ENCODE data around the gene ANTXR2.

DNA sequence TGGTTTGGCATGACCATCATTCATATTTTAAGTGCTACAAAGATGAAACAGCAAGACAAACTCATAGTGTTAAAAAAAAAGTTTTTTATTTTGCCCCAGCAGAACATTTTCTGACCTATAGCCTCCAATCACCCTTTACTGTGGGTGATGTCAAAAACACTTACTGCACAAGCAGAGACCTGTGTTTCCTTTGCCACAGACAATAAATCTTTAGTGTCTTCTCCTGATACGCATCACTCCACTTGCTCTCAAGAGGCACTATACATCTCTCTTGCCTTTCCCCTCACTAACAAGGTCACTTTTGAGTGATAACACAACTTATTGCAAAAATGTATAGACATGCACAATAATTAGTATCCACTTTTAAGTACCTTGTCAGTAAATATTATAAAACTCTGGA lies 125.6 kb downstream of the ANTXR2 start:
- TF ChIP-seq POLR2A (IDR thresholded peaks at IDR 0.05): no peak
- TF ChIP-seq, protein P1, sequence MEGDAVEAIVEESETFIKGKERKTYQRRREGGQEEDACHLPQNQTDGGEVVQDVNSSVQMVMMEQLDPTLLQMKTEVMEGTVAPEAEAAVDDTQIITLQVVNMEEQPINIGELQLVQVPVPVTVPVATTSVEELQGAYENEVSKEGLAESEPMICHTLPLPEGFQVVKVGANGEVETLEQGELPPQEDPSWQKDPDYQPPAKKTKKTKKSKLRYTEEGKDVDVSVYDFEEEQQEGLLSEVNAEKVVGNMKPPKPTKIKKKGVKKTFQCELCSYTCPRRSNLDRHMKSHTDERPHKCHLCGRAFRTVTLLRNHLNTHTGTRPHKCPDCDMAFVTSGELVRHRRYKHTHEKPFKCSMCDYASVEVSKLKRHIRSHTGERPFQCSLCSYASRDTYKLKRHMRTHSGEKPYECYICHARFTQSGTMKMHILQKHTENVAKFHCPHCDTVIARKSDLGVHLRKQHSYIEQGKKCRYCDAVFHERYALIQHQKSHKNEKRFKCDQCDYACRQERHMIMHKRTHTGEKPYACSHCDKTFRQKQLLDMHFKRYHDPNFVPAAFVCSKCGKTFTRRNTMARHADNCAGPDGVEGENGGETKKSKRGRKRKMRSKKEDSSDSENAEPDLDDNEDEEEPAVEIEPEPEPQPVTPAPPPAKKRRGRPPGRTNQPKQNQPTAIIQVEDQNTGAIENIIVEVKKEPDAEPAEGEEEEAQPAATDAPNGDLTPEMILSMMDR (IDR thresholded peaks at IDR 0.05): no peak

Measured in heart left ventricle (tissue), 13 donors.